Activated CD4-positive, alpha-beta memory T cell treated with anti-CD3 and anti-CD28 coated beads for 36 hours (primary cell): ENCODE data around the gene TIGD3. TPM values are rescaled to one million over a fixed set of nuclear protein-coding genes. Genes with fewer than 3 reads are reported as not detected.
A peak's percentile ranks its signal among the peaks of the same experiment; 100 is the strongest.

ENCODE experiments used
- CTCF ChIA-PET: fragments of 350-600 bp; sonication (Branson Sonifier 250); formaldehyde crosslinking; loops from one replicate; lab custom pipeline; 2021; ENCODE audit warnings: antibody characterized with exemption, inconsistent platforms; lab: Charles Lee
- POLR2A ChIA-PET: fragments of 350-600 bp; sonication (Branson Sonifier 250); formaldehyde crosslinking; loops from one replicate; lab custom pipeline; 2021; ENCODE audit warnings: antibody characterized with exemption; lab: Charles Lee
- DNase-seq: peaks from one replicate; pipeline ENCODE4 v3.0.0-alpha.2; 2020
- H3K27ac Mint-ChIP-seq: one replicate; pipeline ENCODE4 v1.8.0; 2021; ENCODE audit warnings: mixed read lengths
- H3K27me3 Mint-ChIP-seq: one replicate; pipeline ENCODE4 v1.8.0; 2021; ENCODE audit warnings: mixed read lengths
- H3K36me3 Mint-ChIP-seq: one replicate; pipeline ENCODE4 v1.8.0; 2021; ENCODE audit warnings: mixed read lengths
- H3K4me1 Mint-ChIP-seq: one replicate; pipeline ENCODE4 v1.8.0; 2021; ENCODE audit warnings: low read depth, mixed read lengths
- H3K4me3 Mint-ChIP-seq: one replicate; pipeline ENCODE4 v1.8.0; 2021; ENCODE audit warnings: mild to moderate bottlenecking, mixed read lengths
- H3K9me3 Mint-ChIP-seq: one replicate; pipeline ENCODE4 v1.8.0; 2021; ENCODE audit warnings: mixed read lengths
- intact Hi-C: fragments of 100-400 bp; cut with micrococcal nuclease; formaldehyde crosslinking; loops from one replicate; pipeline ENCODE4 v1.15.1; 2023
- total RNA-seq, 2 experiments: library from RNA; stranded (reverse); gene quantifications; one replicate each; pipeline ENCODE4 v1.2.3, GENCODE V29; 2021

The TIGD3 gene
- total RNA-seq, 2 experiments from 2014 or later = 0.73 to 1.00 TPM

DNA sequence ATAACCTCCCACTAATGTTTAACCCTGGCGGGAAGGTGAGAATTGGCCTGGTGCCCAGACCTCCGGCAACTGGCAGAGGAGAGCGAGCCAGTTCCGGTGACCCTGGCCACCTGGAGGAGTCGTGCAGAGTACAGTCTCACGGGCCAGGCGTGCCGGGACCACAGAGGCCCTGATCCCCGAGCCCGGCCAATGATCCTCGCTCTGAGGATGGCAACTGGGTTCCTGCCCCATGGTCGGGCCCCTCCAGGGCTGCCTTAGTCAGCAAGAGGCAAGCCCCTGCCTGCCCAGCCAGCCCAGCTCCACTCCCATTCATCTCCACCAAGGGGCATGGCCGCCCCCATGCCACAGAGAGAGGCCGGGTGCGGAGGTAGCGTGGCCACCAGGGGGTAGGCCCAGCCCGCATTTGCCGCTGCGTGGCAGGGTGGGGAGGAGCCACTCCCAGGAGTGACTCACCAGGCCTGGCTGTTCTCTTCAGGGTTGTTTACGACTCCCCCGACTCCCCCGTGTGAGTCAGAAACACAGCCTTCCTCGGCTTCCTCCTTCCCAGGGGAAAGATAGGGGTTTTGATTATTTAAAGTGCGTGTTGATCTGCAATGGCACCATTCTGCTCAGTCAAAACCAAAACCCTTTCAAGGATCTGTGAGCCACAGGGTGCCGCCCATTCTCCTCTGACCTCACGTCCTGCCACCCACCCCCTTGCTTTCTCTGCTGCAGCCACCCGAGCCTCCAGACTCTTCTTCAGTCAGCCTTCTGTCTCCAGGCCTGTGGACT is 27.7 kb downstream of the TIGD3 start, which contains the start of gene SLC25A45:
Gene SLC25A45, minus strand, starts transcription at position 614 of the 771 bp plus-strand sequence. CDS start 695 bp downstream, outside the sequence.
- ChIA-PET POLR2A (interaction anchor here (1.2 to 5.3 kb wide), 11 partner anchors 35 to 125 kb away, joined by 3 to 39 read pairs (median 9); partner anchors contain the start of genes MALAT1 and NEAT1), CTCF (interaction anchor here (0.6 to 2.6 kb wide), 6 partner anchors 14 to 127 kb away, joined by 3 to 29 read pairs (median 4); no protein-coding TSS in a partner anchor)
- Mint-ChIP-seq H3K27ac (peak within 1 kb of the TSS; percentile 97), H3K4me3 (peak within 1 kb of the TSS; percentile 85), H3K9me3 (no peaks in the 10 kb centered on the region), H3K36me3 (no peaks in the 10 kb centered on the region), H3K27me3 (no peaks in the 10 kb centered on the region), H3K4me1 (peaks cover 41% of the 10 kb centered on the region)
- intact Hi-C loops = loop anchor here (1.0 to 5.0 kb wide), 9 partner anchors 36 to 477 kb away; partner anchors contain the start of genes FAM89B, RELA and ZNRD2
- DNase-seq = peak; percentile 97

DNA sequence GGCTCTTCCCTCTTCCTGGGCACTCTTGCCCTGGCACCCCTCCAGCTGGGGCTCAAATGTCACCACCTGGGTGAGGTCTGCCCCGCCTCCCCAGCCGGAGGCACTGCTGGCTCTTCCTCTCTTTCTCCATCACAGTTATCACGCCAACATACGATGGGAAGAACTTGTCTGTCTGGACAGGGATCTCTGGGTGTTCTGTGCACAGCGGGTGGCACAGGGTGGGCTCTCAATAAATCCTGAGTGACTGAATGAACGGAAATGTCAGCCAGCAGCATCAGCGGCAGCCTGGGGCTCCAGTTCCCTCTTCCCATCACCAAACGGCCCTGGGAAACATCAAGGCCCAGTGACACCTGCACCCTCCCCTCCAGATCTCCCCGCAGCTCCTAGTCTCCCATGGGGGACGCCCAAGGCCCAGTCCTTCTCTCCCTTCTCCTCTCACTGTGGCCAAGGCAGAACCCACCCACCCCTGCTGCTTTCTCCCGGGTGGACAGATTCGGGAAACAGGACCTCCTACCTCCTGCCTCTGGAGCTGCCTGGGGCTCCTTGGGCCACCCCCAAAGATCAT is 28.3 kb downstream of the TIGD3 start:
- Mint-ChIP-seq H3K4me3 (peak overlapping the region; percentile 85), H3K4me1 (peaks cover 44% of the 10 kb centered on the region), H3K27me3 (no peaks in the 10 kb centered on the region), H3K27ac (peak overlapping the region; percentile 97), H3K9me3 (no peaks in the 10 kb centered on the region), H3K36me3 (peaks cover 1% of the 10 kb centered on the region)
- ChIA-PET CTCF (interaction anchor here (0.7 to 2.6 kb wide), 4 partner anchors 34 to 123 kb away, joined by 3 to 29 read pairs (median 4); no protein-coding TSS in a partner anchor), POLR2A (interaction anchor here (1.0 to 5.3 kb wide), 12 partner anchors 34 to 124 kb away, joined by 3 to 39 read pairs (median 5); partner anchors contain the start of genes MALAT1 and NEAT1)
- no peak for DNase-seq
- intact Hi-C loops = loop anchor here (1.0 to 5.0 kb wide), 9 partner anchors 35 to 476 kb away; partner anchors contain the start of genes FAM89B, RELA and ZNRD2

DNA sequence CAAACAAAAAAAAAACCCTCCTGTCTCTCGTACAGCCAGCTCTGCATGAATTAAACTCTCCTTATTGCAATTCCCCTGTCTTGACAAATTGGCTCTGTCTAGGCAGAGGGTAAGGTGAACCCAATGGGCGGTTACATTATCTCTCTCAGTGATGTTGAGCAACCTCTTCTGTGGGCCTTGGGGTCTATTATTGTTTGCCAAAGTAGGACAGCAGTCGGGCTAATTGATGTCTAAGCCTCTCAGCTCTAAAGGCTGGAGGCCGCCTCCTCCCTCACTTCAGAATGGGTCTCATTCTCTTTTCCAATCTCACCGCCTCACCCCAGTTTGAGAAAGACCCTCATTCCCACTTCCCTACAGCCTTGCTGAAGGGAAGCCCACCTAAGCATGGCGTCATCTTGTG is 29.2 kb downstream of the TIGD3 start:
- no peaks in the 10 kb centered on the region for H3K9me3 Mint-ChIP-seq
- peaks cover 53% of the 10 kb centered on the region for H3K4me1 Mint-ChIP-seq
- ChIA-PET CTCF (interaction anchor here (0.6 to 2.3 kb wide), 5 partner anchors 32 to 92 kb away, joined by 3 to 8 read pairs (median 4); no protein-coding TSS in a partner anchor), POLR2A (interaction anchor here (1.0 to 5.3 kb wide), 11 partner anchors 33 to 123 kb away, joined by 3 to 39 read pairs (median 5); partner anchors contain the start of genes MALAT1 and NEAT1)
- no peaks in the 10 kb centered on the region for H3K27me3 Mint-ChIP-seq
- H3K27ac Mint-ChIP-seq = peak overlapping the region; percentile 97
- peak overlapping the region; percentile 46 for H3K4me3 Mint-ChIP-seq
- no peak for DNase-seq
- H3K36me3 Mint-ChIP-seq = peaks cover 7% of the 10 kb centered on the region
- intact Hi-C loops = loop anchor here (2.0 to 5.0 kb wide), 3 partner anchors 113 to 279 kb away; partner anchors contain the start of genes FAM89B, RELA and ZNRD2

DNA sequence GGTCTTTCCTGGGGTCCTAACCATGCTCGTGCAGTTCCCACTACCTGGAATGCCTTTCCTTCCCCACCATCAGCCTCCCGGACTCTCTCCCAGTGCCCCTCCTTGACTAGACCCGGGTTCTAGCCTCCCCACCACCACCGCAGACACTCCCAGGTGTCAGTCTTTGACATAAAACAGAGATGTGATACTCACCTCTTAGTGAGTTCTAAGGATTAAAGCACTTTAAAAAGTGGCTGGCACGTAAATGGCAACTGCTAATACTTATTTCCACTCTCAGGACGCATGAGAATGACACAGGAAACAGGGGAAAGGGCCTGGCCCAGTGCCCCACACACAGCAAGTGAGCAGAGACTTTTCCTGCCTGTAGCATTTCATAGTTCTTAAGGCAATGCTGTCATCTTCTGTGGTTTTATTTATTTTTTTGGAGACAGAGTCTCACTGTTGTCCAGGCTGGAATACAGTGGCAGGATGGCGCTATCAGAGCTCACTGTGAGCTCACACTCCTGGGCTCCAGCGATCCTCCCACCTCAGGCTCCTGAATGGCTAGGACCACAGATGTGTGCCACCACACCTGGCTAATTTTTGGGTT is 29.8 kb downstream of the TIGD3 start:
- peak overlapping the region; percentile 97 for H3K27ac Mint-ChIP-seq
- intact Hi-C loops = loop anchor here (5.0 kb wide), 1 partner anchor 188 kb away; the partner anchor contains the start of genes FAM89B and ZNRD2
- H3K27me3 Mint-ChIP-seq = no peaks in the 10 kb centered on the region

DNA sequence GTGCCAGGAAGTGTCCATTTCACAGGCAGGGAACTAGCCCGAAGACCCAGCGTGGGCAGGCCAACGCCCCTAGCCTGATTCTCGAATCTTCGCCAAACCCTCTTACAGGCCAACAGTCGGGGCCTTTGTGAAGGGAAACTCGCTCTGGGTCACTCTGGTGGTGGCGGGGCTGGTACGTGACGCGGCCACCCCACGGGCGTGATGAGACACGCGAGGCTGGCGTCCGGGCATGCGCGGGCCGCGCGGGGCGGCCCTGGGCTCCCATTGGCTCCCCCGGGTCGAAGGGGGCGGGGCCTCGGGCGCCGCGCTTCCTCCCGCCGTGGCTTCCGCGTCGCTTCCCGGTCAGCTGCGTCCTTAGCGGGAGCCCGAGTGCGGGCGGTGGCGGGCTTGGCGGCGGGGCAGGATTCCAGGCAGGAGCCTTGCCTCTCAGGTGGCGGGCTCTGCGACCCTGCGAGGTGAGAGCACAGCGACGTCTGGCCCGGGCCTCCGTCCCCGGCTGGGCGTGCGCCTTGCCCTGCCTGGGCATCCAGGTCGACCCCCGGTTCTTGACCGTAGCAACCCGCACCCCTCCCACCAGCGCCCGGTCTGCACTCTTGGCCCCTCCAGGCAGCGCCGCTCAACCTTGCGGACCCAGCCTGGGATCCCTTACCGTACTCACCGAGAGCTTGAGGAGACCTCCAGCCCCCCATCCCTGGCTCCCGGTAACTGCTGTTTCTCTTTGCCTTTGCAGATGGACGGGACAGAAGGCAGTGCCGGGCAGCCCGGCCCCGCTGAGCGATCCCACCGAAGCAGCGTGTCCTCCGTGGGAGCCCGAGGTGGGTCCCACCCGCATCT is 32.0 kb downstream of the TIGD3 start, which contains the start of gene FRMD8:
Gene FRMD8, plus strand, starts transcription at position 331 of the 834 bp plus-strand sequence. Its CDS starts 400 bp downstream, at position 731.
- Mint-ChIP-seq H3K36me3 (peaks cover 12% of the 10 kb centered on the region), H3K9me3 (no peaks in the 10 kb centered on the region), H3K27me3 (no peaks in the 10 kb centered on the region), H3K4me1 (peaks cover 73% of the 10 kb centered on the region), H3K27ac (peak within 1 kb of the TSS; percentile 97), H3K4me3 (peak within 1 kb of the TSS; percentile 91)
- DNase-seq = peak; percentile 90
- POLR2A ChIA-PET = interaction anchor here (0.8 to 4.4 kb wide), 9 partner anchors 30 to 123 kb away, joined by 3 to 26 read pairs (median 6); partner anchors contain the start of genes MALAT1 and NEAT1
- CTCF ChIA-PET = interaction anchor here (0.8 to 3.2 kb wide), 9 partner anchors 30 to 170 kb away, joined by 3 to 37 read pairs (median 3); no protein-coding TSS in a partner anchor
- intact Hi-C loops = no loop called here

More for the DNA sequence above, 29.8 kb downstream of the TIGD3 start:
- DNase-seq = peak; percentile 49
- H3K4me1 Mint-ChIP-seq = peaks cover 59% of the 10 kb centered on the region
- CTCF ChIA-PET = interaction anchor here (0.8 to 2.3 kb wide), 4 partner anchors 32 to 88 kb away, joined by 3 to 8 read pairs (median 4); no protein-coding TSS in a partner anchor
- POLR2A ChIA-PET = interaction anchor here (0.7 to 5.3 kb wide), 12 partner anchors 32 to 185 kb away, joined by 3 to 39 read pairs (median 6); partner anchors contain the start of genes MALAT1 and NEAT1
- peak overlapping the region; percentile 46 for H3K4me3 Mint-ChIP-seq
- no peaks in the 10 kb centered on the region for H3K9me3 Mint-ChIP-seq
- peaks cover 11% of the 10 kb centered on the region for H3K36me3 Mint-ChIP-seq

DNA sequence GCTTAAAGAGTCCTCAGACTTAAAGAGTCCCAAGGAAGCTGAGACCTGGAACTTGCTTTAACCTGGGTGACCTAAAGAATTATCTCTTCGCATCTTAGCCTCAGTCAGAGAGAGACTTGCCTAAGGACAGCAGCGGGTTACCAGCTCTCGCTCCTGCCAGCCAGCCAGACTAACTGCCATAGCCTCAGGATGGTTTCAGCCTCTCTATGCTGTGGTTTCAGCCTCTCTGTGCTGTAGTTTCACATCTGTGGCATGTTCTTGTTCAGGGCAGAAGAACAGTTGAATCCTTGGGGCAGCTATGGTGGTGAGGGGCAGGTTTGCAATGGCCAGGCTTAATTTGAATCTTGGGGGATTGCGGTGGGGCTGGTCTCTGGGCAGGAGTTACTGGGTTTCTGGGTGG is 34.2 kb downstream of the TIGD3 start:
- intact Hi-C loops = no loop called here
- Mint-ChIP-seq H3K4me3 (no peak overlapping the region), H3K27ac (peak overlapping the region; percentile 14), H3K9me3 (no peaks in the 10 kb centered on the region), H3K4me1 (peaks cover 64% of the 10 kb centered on the region), H3K27me3 (no peaks in the 10 kb centered on the region), H3K36me3 (peaks cover 20% of the 10 kb centered on the region)
- ChIA-PET POLR2A (interaction anchor here (1.2 to 4.4 kb wide), 4 partner anchors 27 to 118 kb away, joined by 3 to 26 read pairs (median 4); no protein-coding TSS in a partner anchor), CTCF (interaction anchor here (1.2 to 3.2 kb wide), 3 partner anchors 27 to 152 kb away, joined by 5 to 37 read pairs (median 9); no protein-coding TSS in a partner anchor)
- no peak for DNase-seq

DNA sequence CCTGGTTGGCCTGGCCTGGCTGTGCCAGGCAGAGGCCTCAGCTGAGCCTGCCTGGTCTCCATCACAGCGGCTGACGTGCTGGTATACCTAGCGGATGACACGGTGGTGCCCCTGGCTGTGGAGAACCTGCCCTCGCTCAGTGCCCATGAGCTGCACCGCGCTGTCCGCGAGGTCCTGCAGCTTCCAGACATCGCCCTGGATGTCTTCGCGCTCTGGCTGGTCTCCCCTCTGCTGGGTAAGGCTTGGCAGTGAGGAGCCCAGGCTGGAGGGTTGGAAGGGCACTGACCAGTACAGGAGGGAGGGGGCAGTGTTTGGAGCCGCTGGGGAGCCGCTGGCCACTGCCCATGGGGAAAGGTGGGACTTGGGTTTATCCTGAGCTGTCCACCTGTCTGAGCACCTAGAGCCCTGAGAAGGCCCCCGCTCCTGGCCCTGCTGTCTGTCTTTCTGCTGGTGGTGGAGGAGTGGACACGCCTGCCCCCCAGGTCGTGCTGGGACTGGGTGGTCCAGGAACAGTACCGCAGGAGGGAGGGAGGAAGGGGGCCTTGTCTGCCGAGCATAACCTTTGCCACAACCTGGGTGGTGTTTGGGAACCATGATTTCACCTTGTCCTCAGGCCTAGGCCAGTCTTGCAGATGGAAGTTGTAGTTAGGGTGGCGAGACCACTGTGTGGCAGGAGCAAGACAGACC is 34.9 kb downstream of the TIGD3 start:
- POLR2A ChIA-PET = interaction anchor here (1.2 kb wide), 1 partner anchor 30 kb away, joined by 3 read pairs; no protein-coding TSS in a partner anchor
- H3K4me1 Mint-ChIP-seq = peaks cover 57% of the 10 kb centered on the region
- peaks cover 20% of the 10 kb centered on the region for H3K36me3 Mint-ChIP-seq
- CTCF ChIA-PET = interaction anchor here (1.0 to 3.2 kb wide), 2 partner anchors 23 to 27 kb away, joined by 3 to 37 read pairs; no protein-coding TSS in a partner anchor
- DNase-seq = no peak
- H3K27me3 Mint-ChIP-seq = no peaks in the 10 kb centered on the region
- intact Hi-C loops = no loop called here
- no peaks in the 10 kb centered on the region for H3K9me3 Mint-ChIP-seq
- H3K27ac Mint-ChIP-seq = no peak overlapping the region
- H3K4me3 Mint-ChIP-seq = no peak overlapping the region

DNA sequence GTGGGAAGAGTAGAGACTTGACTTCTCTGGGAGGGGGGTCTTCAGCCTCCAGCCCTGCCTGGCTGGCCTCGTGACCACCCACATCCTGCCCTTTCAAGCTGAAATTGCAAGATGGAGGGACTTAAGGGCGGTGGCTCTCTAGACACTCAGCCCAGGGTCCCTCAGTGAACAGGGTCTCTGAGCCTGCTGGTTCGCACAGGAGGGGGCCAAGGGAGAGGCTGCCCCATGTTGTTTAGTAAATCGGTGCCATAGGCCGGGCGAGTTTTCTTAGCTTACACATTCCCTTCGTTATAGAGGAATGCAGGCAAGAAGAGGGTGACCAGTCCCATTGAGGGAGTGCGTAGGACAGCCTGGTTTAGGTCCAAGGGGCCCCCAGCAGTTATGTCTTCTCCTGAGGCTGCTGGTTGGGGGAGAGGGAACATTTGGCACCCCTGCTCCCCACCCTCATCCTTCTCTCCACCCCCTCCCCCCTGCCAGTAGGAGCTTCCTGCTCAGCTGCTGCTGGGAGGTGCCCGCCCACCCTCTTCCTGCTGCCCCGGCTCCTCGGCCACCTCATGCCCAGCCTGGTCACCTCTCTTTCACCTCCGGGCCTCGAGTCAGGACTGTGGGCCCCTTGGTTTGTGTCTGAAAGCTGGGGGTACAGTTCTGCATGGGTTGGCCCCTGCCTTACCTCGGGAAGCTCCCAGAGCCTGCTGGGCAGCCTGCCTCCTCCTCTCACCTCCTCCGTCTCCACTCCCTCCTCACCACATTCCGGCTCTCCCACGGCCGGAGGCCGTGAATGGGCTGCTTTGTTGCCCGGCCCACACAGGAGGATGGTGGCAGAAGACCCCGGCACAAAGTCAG is 35.8 kb downstream of the TIGD3 start:
- Mint-ChIP-seq H3K27ac (no peak overlapping the region), H3K36me3 (peaks cover 20% of the 10 kb centered on the region), H3K9me3 (no peaks in the 10 kb centered on the region), H3K4me1 (peaks cover 48% of the 10 kb centered on the region), H3K27me3 (no peaks in the 10 kb centered on the region), H3K4me3 (no peak overlapping the region)
- POLR2A ChIA-PET = interaction anchor here (0.9 kb wide), 1 partner anchor 31 kb away, joined by 3 read pairs; no protein-coding TSS in a partner anchor
- CTCF ChIA-PET = interaction anchor here (0.9 to 1.0 kb wide), 2 partner anchors 24 to 120 kb away, joined by 3 read pairs; no protein-coding TSS in a partner anchor
- DNase-seq = no peak
- intact Hi-C loops = no loop called here

DNA sequence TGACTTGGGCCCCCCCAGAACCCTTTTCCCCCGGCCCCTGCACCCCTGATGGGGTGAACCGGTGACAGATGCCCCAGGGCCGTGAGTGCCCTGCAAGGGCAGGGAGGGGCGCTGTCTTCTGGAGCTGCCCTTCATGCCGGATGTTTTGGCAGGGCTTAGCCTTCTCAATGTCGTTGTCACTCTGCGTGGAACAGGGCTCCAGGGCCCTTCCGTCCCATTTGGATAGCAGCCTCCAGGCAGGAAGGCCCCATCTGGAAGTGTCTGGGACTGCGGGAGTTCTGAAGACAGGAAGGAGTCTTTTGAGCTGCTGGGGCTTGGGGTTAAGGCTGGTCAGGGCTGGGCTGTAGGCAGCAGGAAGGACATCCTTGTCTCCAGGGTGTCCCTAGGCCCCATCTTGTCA is 36.4 kb downstream of the TIGD3 start:
- H3K27ac Mint-ChIP-seq = peak overlapping the region; percentile 43
- H3K4me3 Mint-ChIP-seq = no peak overlapping the region
- intact Hi-C loops = no loop called here
- DNase-seq = no peak
- CTCF ChIA-PET = interaction anchor here (0.9 to 1.3 kb wide), 2 partner anchors 119 to 120 kb away, joined by 3 read pairs; no protein-coding TSS in a partner anchor
- POLR2A ChIA-PET = interaction anchor here (0.9 kb wide), 1 partner anchor 30 kb away, joined by 3 read pairs; no protein-coding TSS in a partner anchor
- H3K9me3 Mint-ChIP-seq = no peaks in the 10 kb centered on the region
- peaks cover 20% of the 10 kb centered on the region for H3K36me3 Mint-ChIP-seq
- H3K4me1 Mint-ChIP-seq = peaks cover 43% of the 10 kb centered on the region
- H3K27me3 Mint-ChIP-seq = no peaks in the 10 kb centered on the region
